ENCODE measurements around the gene PRKCB. TPM values are rescaled to one million over a fixed set of nuclear protein-coding genes. Genes with fewer than 3 reads are reported as not detected.

Gene PRKCB
- total RNA-seq, 1 experiment from 2014 or later, result not detected

- ATAC-seq (no peak), DNase-seq (no peak)
- Histone ChIP-seq H3K79me2 (ENCODE audit: low read length) (no peaks in the 10 kb centered on the region), H3K9me2 (replicated peaks; ENCODE audit: low read length) (no peaks in the 10 kb centered on the region), H3K27ac (ENCODE audit: low read length) (no peak overlapping the region), H3K4me1 (ENCODE audit: insufficient read depth, low read length) (no peaks in the 10 kb centered on the region), H3K9ac (ENCODE audit: low read length) (no peak overlapping the region), H3K36me3 (ENCODE audit: low read depth, low read length) (no peaks in the 10 kb centered on the region), H3K27me3 (ENCODE audit: low read length) (peaks cover 21% of the 10 kb centered on the region), H2AFZ (ENCODE audit: low read length) (no peak overlapping the region), H3K4me2 (ENCODE audit: low read length) (no peak overlapping the region), H3F3A (ENCODE audit: low read length, unreplicated experiment) (no peaks in the 10 kb centered on the region), H3K9me3 (ENCODE audit: low read length) (no peaks in the 10 kb centered on the region), H3K4me3 (ENCODE audit: low read length) (no peak overlapping the region), H4K20me1 (ENCODE audit: low read length) (no peaks in the 10 kb centered on the region)
- ChIA-PET POLR2A (ENCODE audit: unreplicated experiment) (no interaction called here), CTCF (no interaction called here)
- no TSS peak for BruUV-seq (replicated peaks)
- TF ChIP-seq CTCF (conservative IDR thresholded peaks at IDR 0.05; ENCODE audit: low read depth, low read length), result no peak
- TF ChIP-seq EZH2 (IDR thresholded peaks at IDR 0.05; ENCODE audit: low read length, unreplicated experiment), result no peak
- no peak for TF ChIP-seq EZH2phosphoT487 (IDR thresholded peaks at IDR 0.05; ENCODE audit: borderline replicate concordance, low read length)
- intact Hi-C loops (cut with micrococcal nuclease), result no loop called here
Observed at GRCh38 chr16:23848958-23849357, 13.2 kb downstream of the PRKCB start.

GRCh38 chr16:23852794-23853562 lies 17.2 kb downstream of the PRKCB start:
- TF ChIP-seq CTCF (conservative IDR thresholded peaks at IDR 0.05; ENCODE audit: low read depth, low read length), result no peak
- H3K27me3 ChIP-seq (ENCODE audit: low read length), result no peaks in the 10 kb centered on the region; the same call in none of the 2 replicates
- H3F3A ChIP-seq (ENCODE audit: low read length, unreplicated experiment), result no peaks in the 10 kb centered on the region
- no TSS peak for BruUV-seq (replicated peaks)
- ATAC-seq, result no peak
- H3K79me2 ChIP-seq (ENCODE audit: low read length), result no peaks in the 10 kb centered on the region
- H3K4me3 ChIP-seq (ENCODE audit: low read length), result no peak overlapping the region
- no peaks in the 10 kb centered on the region for H3K36me3 ChIP-seq (ENCODE audit: low read depth, low read length)
- H3K4me1 ChIP-seq (ENCODE audit: insufficient read depth, low read length), result no peaks in the 10 kb centered on the region
- H3K9me3 ChIP-seq (ENCODE audit: low read length), result no peaks in the 10 kb centered on the region
- H3K9ac ChIP-seq (ENCODE audit: low read length), result no peak overlapping the region
- no peak for DNase-seq
- no peaks in the 10 kb centered on the region for H3K9me2 ChIP-seq (replicated peaks; ENCODE audit: low read length)
- H3K4me2 ChIP-seq (ENCODE audit: low read length), result no peak overlapping the region
- ChIA-PET POLR2A (ENCODE audit: unreplicated experiment) (no interaction called here), CTCF (no interaction called here)
- H4K20me1 ChIP-seq (ENCODE audit: low read length), result no peaks in the 10 kb centered on the region
- no peak overlapping the region for H2AFZ ChIP-seq (ENCODE audit: low read length)
- intact Hi-C loops (cut with micrococcal nuclease), result no loop called here
- H3K27ac ChIP-seq (ENCODE audit: low read length), result no peak overlapping the region

GRCh38 chr16:23855010-23855409 lies 19.2 kb downstream of the PRKCB start:
- Histone ChIP-seq H4K20me1 (ENCODE audit: low read length) (no peaks in the 10 kb centered on the region), H3K9me2 (replicated peaks; ENCODE audit: low read length) (no peaks in the 10 kb centered on the region), H3K9me3 (ENCODE audit: low read length) (no peaks in the 10 kb centered on the region), H3K27me3 (ENCODE audit: low read length) (peaks cover 3% of the 10 kb centered on the region), H3K27ac (ENCODE audit: low read length) (no peak overlapping the region), H3K4me1 (ENCODE audit: insufficient read depth, low read length) (no peaks in the 10 kb centered on the region), H3F3A (ENCODE audit: low read length, unreplicated experiment) (no peaks in the 10 kb centered on the region), H3K4me2 (ENCODE audit: low read length) (no peak overlapping the region), H3K9ac (ENCODE audit: low read length) (no peak overlapping the region), H3K4me3 (ENCODE audit: low read length) (no peak overlapping the region), H2AFZ (ENCODE audit: low read length) (no peak overlapping the region), H3K79me2 (ENCODE audit: low read length) (no peaks in the 10 kb centered on the region), H3K36me3 (ENCODE audit: low read depth, low read length) (no peaks in the 10 kb centered on the region)
- intact Hi-C loops (cut with micrococcal nuclease), result no loop called here
- ATAC-seq (no peak), DNase-seq (no peak)
- ChIA-PET POLR2A (ENCODE audit: unreplicated experiment) (no interaction called here), CTCF (no interaction called here)
- TF ChIP-seq EZH2 (IDR thresholded peaks at IDR 0.05; ENCODE audit: low read length, unreplicated experiment), result no peak
- TF ChIP-seq EZH2phosphoT487 (IDR thresholded peaks at IDR 0.05; ENCODE audit: borderline replicate concordance, low read length), result no peak
- no peak for TF ChIP-seq CTCF (conservative IDR thresholded peaks at IDR 0.05; ENCODE audit: low read depth, low read length)
- BruUV-seq (replicated peaks), result no TSS peak

All from PC-3 (cell line).